ENCODE measurements around the gene TNNI2. TPM values are rescaled to one million over a fixed set of nuclear protein-coding genes. Genes with fewer than 3 reads are reported as not detected.

The TNNI2 gene
- total and polyA plus RNA-seq, 10 of the 15 experiments (the other 5 are each of a cell fraction or from before 2014, with no cell fraction given), result 0.14 to 0.79 (median 0.37) TPM; not detected in 4

DNA sequence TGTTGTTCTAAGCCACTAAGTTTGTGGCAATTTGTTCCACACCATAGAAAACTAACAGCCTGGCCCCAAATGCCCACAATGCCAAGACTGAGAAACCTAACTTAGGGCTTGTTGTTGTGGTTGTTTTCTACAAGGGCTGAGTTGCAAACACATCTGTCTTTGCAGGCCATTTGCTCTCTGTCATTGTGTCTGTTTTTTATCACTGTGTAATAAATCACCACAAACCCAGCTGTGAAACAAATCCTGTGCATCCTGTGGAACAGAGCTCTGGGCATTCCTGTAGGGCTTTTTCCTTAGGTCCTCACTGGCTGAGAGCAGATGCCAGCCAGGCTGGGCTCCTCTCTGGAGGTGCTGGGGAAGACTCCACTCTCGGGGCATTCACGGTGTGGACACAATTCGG is 19.7 kb upstream of the TNNI2 start (continued):
- TF ChIP-seq, protein P1, sequence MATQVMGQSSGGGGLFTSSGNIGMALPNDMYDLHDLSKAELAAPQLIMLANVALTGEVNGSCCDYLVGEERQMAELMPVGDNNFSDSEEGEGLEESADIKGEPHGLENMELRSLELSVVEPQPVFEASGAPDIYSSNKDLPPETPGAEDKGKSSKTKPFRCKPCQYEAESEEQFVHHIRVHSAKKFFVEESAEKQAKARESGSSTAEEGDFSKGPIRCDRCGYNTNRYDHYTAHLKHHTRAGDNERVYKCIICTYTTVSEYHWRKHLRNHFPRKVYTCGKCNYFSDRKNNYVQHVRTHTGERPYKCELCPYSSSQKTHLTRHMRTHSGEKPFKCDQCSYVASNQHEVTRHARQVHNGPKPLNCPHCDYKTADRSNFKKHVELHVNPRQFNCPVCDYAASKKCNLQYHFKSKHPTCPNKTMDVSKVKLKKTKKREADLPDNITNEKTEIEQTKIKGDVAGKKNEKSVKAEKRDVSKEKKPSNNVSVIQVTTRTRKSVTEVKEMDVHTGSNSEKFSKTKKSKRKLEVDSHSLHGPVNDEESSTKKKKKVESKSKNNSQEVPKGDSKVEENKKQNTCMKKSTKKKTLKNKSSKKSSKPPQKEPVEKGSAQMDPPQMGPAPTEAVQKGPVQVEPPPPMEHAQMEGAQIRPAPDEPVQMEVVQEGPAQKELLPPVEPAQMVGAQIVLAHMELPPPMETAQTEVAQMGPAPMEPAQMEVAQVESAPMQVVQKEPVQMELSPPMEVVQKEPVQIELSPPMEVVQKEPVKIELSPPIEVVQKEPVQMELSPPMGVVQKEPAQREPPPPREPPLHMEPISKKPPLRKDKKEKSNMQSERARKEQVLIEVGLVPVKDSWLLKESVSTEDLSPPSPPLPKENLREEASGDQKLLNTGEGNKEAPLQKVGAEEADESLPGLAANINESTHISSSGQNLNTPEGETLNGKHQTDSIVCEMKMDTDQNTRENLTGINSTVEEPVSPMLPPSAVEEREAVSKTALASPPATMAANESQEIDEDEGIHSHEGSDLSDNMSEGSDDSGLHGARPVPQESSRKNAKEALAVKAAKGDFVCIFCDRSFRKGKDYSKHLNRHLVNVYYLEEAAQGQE (IDR thresholded peaks at IDR 0.05; ENCODE audit: low read depth, low read length), result no peak
- no peak for TF ChIP-seq BHLHE40 (IDR thresholded peaks at IDR 0.05; ENCODE audit: borderline replicate concordance in 1 of 2, low read depth in 2 of 2, low read length in 1 of 2)
- no peak for TF ChIP-seq SUZ12 (IDR thresholded peaks at IDR 0.05; ENCODE audit: unreplicated experiment)
- TF ChIP-seq CREM (IDR thresholded peaks at IDR 0.05; ENCODE audit: low read depth), result no peak
- TF ChIP-seq YBX1 (IDR thresholded peaks at IDR 0.05), result no peak
- TF ChIP-seq SP1 (IDR thresholded peaks at IDR 0.05; ENCODE audit: low read depth, low read length), result no peak
- TF ChIP-seq TBL1XR1 (IDR thresholded peaks at IDR 0.05; ENCODE audit: low read depth, low read length), result no peak

DNA sequence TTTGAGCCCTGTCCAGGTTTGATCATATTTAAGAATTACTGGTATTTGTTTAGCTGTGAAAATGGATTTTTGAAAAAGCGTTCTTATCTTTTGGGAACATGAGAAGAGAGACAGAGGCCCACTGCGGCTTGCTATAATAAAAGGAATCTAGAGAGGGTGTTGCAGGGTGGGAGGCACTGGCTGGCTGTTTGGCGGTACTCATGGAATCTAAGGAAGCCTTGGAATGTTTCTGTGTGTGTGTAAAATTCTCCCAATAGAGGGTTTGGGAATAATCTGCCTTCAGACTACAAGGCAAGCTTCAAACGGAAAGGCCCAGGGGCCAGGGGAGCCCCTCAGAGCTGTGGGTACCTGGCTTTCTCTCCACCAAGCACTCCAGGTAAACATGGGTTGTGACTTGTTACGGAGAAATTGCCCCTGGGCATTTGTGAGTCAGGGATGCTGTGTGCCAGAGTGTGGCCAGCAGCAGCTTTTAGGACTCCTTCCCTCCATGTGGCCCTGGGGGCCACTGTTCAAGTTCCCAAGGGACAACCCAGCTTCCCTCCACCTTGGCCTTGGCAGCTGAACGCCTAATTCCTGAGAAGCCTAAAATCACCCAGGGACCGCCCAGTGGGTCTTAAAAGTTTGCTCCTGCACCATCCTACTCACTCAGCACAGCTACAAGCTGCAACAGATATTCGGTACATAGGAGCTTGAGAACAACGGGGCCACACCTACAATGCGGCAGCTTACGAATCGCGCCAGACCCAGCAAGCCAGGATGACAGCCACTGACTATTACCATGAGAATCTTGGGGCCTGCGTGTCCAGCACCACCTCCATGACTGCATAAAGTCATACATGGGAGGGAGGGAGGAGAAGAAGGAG is 18.1 kb upstream of the TNNI2 start:
- H3K9ac ChIP-seq (ENCODE audit: control insufficient read depth, insufficient read depth, low read length), result no peak overlapping the region
- RAD21 ChIA-PET (ENCODE audit: unreplicated experiment), result no interaction called here
- SMC1A ChIA-PET (ENCODE audit: uncharacterized antibody, unreplicated experiment), result no interaction called here
- TF ChIP-seq EED (IDR thresholded peaks at IDR 0.05; ENCODE audit: low read depth), result no peak
- TF ChIP-seq STAT1 (conservative IDR thresholded peaks at IDR 0.05), result no peak
- no peak for TF ChIP-seq GATAD2B (conservative IDR thresholded peaks at IDR 0.05; ENCODE audit: low read depth)
- intact Hi-C loops (cut with micrococcal nuclease; ENCODE audit: unreplicated experiment), result no loop called here
- FAIRE-seq (no peak), DNase-seq (ENCODE audit: low read depth, low spot score) (no peak), ATAC-seq (no peak)
- H2AFZ ChIP-seq (ENCODE audit: control insufficient read depth, low read depth, low read length), result no peak overlapping the region
- H3K27me3 ChIP-seq (replicated peaks in 1 of 2; ENCODE audit: control insufficient read depth in 2 of 2, insufficient read depth in 2 of 2, low read length in 1 of 2), result peaks cover 0 to 2% of the 10 kb centered on the region in 2 experiments; a peak in 2 of 4 replicates
- in situ Hi-C loops (cut with MboI), result loop anchor here (5.0 kb wide), 2 partner anchors 123 to 332 kb away; partner anchors contain the start of gene KRTAP5-6
- POLR2A ChIA-PET, result no interaction called here
- no peak overlapping the region for H3K4me3 ChIP-seq
- H3K36me3 ChIP-seq (ENCODE audit: control insufficient read depth in 2 of 2, insufficient read depth in 2 of 2, low read length in 1 of 2), result no peaks in the 10 kb centered on the region
- H3K4me1 ChIP-seq (ENCODE audit: control insufficient read depth, insufficient read depth, low read length), result no peaks in the 10 kb centered on the region
- CTCF ChIA-PET, result interaction anchor here (0.8 kb wide), 1 partner anchor 127 kb away, joined by 4 read pairs; no protein-coding TSS in a partner anchor
- H3K27ac ChIP-seq (ENCODE audit: control insufficient read depth, insufficient read depth), result no peak overlapping the region
- BruUV-seq (replicated peaks), result no TSS peak
- WGBS (ENCODE audit: insufficient coverage, insufficient replicate concordance, low lambda C conversion rate, missing lambda C conversion rate), result 41% methylated on average over 14 of the region's 14 CpGs
- H4K20me1 ChIP-seq (ENCODE audit: control insufficient read depth, insufficient read depth), result no peaks in the 10 kb centered on the region
- no peak overlapping the region for H3K4me2 ChIP-seq (ENCODE audit: control insufficient read depth, insufficient read depth)
- no peaks in the 10 kb centered on the region; the same call in 2 of the 3 replicates for H3K9me3 ChIP-seq (replicated peaks; ENCODE audit: control insufficient read depth, insufficient read depth, low read length)
- H3K79me2 ChIP-seq (ENCODE audit: control insufficient read depth, insufficient read depth, low read length), result no peaks in the 10 kb centered on the region
